NCI-H128 (cell line): ENCODE results near the gene C10orf105.

Experiments
- DNase-seq: peaks from one replicate; lab custom pipeline; 2025; ENCODE audit not compliant: unreplicated experiment; lab: John Stamatoyannopoulos, UW

Gene C10orf105

DNA sequence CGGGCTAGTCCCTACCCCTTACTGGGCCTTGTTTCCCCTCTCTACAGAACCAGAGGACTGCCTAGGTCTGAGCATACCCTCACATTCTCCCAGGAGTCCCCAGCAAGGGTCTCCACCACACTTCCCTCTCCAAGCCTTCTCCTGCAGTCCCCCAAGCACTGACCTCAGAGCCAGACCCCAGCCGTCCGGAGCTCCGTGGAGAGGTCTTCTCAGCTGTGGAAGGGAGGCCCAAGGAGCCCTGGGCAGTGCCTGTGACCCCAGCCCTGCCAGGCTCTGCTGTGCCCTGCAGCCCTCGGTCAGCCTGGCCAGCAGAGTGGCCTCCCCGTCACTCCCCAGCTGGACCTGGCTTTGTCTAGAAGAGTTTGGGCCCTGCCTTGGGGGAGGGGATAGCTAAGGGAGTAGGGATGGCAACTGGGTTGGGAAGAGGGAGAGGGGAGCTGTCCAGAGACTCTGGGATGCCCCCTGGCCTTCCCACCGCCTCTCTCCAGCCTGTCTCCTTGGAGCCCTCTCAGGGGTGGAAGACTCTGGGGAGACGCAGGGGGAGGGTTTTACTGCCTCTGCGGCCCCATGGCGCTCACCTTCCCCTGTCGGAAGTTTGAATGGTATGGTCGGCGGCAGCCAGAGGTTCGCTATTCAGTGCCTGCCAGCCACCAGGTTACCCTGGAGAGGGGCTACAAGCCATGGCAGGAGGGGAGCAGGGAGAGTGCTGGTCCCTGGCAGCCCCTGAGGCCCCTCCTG lies at the start of gene C10orf105:
Gene C10orf105 (minus strand): TSS at position 315 of the 738 bp plus-strand sequence. CDS start 3,441 bp downstream, outside the sequence.
- no peak for DNase-seq

- no peak for DNase-seq
Measured at GRCh38 chr10:71767420-71768035, 48.0 kb upstream of the C10orf105 start.

GRCh38 chr10:71766717-71767419 lies 47.3 kb upstream of the C10orf105 start:
- no peak for DNase-seq

- no peak for DNase-seq
Measured at GRCh38 chr10:71765906-71766716, 46.5 kb upstream of the C10orf105 start.

- DNase-seq, result no peak
Measured at GRCh38 chr10:71765176-71765904, 45.8 kb upstream of the C10orf105 start.

DNA sequence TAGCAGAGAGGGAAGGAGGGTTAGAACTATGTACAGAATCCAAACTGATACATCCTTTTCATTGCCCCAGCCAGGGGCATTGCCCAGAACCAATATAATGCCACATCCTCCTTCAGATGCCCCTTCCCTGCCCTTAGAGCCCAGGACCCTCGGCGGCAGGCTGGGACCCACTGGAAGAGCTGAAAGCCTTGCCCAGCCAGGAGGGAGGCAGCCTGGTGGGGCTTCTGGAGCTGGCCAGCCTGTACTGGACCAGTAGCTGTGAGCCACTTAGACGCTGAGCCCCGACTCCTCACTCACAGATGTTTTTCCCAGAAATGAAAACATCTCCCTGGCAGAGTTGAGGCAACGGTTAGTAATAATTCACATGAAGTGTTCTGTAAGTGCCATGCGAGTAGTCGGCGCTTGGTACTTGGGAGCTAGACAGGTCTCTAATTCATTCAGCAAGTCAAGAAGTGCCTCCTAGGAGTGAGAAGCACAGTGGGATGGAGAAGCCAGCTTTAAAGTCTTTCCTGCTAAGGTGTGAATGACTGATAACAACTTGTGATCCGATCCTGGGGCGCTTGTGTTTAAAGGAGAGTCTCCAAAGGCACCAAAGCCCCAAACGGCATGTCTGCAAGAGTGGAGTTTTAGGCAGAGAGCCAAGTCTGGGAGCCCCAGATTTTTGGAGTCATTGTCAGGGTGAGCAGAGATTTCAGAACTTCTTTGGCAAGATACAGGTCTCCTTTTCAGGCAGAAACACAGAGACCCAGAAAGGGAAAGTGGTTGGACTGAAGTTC lies 44.0 kb upstream of the C10orf105 start:
- no peak for DNase-seq

- DNase-seq, result no peak
Measured at GRCh38 chr10:71762324-71762723, 42.7 kb upstream of the C10orf105 start.

GRCh38 chr10:71761541-71762113 lies 42.0 kb upstream of the C10orf105 start:
- DNase-seq, result no peak

DNA sequence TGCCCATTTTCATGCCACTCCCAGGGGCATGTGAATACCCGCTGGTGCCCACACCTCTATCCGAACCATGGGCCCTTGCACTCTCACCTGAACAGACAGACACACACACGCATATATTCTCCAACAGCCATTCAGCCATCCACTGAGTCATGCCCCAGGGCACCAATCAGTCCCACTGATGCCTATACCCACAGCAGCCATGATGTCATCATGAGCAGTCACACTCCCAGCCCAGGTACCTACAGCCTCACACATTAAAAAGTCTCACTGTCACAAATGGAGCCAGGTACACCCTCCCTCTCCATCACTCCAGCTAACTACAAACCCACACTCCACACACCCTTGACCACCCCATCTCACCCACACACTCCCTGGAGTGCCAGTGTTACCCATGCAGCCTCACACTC lies 41.5 kb upstream of the C10orf105 start:
- no peak for DNase-seq

DNA sequence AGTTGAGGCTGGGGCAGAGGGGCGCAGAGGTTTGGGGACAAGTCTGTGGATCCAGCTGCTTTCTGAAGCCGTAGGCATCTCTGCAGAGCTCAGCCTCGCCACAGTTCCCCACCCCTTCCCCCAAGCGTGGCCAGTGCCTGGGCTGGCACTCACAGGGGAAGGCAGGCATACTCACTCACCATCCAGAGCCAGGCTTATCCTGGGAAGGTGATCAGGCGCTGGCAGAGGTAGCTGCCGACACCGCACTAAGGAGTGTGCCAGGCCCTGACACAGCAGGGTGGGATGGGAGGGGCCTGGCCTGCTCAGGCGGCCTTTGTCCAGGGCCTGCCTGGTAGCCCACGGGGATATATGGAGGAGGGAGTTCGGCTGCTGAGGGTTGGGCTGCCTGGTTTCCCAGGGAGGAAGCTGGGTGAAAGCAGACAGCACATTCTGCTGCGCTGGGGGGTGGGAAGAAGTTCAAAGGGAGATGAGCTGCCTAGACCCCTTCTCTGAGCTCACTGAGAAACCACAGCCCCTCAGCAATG lies 37.9 kb upstream of the C10orf105 start:
- DNase-seq, result no peak

GRCh38 chr10:71756311-71757191 lies 37.0 kb upstream of the C10orf105 start:
- no peak for DNase-seq

- DNase-seq, result no peak
Measured at GRCh38 chr10:71755179-71755879, 35.8 kb upstream of the C10orf105 start.

DNA sequence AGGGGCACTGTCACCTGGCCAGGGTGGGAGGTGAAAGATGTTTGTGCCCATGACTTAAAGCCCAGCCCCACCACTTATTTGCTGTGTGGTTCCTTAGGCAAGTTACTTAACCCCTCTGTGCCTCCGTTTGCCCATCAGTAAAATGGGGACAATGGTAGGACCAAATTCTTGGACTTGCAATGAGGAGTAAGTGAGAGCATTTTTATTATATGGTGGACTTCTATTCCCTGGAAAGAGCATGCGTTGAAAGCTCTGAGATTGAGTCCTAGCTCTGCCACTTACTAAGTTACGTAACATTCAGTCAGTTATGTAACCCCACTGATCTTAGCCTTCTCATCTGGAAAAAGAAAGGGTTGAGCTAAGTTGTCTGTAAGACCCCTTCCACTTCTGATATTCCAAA lies 35.0 kb upstream of the C10orf105 start:
- no peak for DNase-seq

- no peak for DNase-seq
Measured at GRCh38 chr10:71753960-71754505, 34.5 kb upstream of the C10orf105 start.

GRCh38 chr10:71753091-71753959 lies 33.7 kb upstream of the C10orf105 start:
- DNase-seq, result no peak

DNA sequence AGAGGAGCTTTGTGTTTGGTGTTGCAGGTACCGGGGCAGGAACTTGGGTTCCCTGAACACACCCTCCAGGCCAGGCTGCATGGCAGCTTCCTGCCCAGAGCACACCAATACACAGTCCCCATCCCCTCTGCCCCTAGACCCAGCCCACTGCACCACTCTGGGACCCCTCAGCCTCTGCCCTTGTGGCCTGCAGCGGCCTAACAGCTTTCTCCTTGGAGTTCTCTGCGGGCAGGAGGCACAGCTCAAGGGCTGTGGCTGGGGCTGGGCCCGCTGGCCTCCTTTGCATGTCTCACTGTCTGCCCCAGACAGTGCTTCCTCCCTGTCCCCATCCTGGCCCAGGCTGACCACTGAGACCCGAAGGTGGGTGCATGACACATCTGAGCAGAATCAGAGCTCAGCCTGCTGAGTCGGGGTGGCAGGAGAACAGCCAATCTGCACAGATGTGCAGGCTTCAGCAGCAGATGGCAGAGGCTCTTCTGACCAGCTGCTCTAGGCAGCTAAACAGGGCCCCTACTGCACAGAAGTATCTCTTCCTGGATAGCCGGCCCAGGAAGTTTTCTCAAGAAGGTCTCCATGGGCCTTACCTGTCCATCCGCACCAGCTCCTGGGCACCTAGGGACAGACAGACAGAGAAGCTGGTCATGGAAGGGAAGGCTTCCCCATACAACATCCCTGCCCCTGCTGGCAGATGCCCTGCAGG lies 33.0 kb upstream of the C10orf105 start:
- no peak for DNase-seq
